Measurements from ENCODE around the gene FGD6. TPM values are rescaled to one million over a fixed set of nuclear protein-coding genes. Genes with fewer than 3 reads are reported as not detected.

The FGD6 gene
- total RNA-seq, 3 donors from 2014 or later, result 5.6 to 28.0 (median 13.1) TPM

- intact Hi-C loops (cut with DNase I; ENCODE audit: low total_unique reads), result no loop called here
- H3K27ac ChIP-seq, result no peak overlapping the region
- no peak for DNase-seq (ENCODE audit: low spot score in 2 of 2)
These were observed 34.3 kb downstream of the FGD6 start for GRCh38 chr12:95182868-95183415.

DNA sequence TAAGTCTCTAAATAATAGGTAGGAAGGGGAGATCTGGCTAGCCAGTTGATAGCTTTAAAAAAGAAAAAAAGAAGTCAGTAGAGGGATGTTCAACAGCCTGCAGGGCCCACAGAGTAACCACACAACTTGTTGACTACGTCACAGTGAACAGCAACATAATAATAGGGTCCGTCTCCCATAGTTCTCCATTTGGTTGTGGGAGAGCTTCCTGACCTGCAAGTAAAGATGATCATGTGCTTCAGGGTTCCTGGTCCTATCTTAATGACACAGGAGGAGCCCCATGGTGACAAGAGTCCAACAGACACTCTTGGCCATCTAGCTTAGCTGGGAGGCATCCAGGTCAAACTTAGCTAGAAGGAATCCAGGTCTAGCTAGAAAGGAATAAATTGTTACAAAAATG lies 36.2 kb downstream of the FGD6 start:
- no peak for TF ChIP-seq CTCF (IDR thresholded peaks at IDR 0.05)
- no peak for TF ChIP-seq POLR2A (IDR thresholded peaks at IDR 0.05)
- TF ChIP-seq POLR2AphosphoS5 (IDR thresholded peaks at IDR 0.05), result no peak
- intact Hi-C loops (cut with DNase I; ENCODE audit: low total_unique reads), result no loop called here

More at GRCh38 chr12:95182868-95183415, 34.3 kb downstream of the FGD6 start:
- Histone ChIP-seq H3K9me3 (no peaks in the 10 kb centered on the region), H3K36me3 (no peaks in the 10 kb centered on the region), H3K4me1 (no peaks in the 10 kb centered on the region), H3K4me3 (no peak overlapping the region), H3K27me3 (no peaks in the 10 kb centered on the region)
- TF ChIP-seq CTCF (IDR thresholded peaks at IDR 0.05) (no peak), POLR2A (IDR thresholded peaks at IDR 0.05) (no peak), POLR2AphosphoS5 (IDR thresholded peaks at IDR 0.05) (no peak)

DNA sequence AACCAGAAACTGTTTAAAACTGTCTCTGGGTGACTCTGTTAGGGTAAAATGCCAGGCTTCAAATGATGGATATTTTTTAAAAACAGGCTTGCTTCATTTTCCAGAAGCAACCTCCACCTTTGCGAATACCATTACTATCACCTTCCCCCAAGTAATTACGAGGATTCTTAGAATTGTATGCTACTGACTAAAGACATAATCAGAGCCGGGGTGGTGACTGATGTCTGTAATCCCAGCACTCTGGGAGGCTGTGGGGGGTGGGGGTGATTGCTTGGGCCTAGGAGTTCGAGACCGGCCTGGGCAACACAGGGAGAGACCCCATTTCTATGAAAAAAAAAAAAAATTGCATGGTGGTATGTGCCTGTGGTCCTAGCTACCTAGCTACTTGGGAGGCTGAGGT lies 38.3 kb downstream of the FGD6 start:
- no peak overlapping the region for H3K4me3 ChIP-seq
- H3K36me3 ChIP-seq, result no peaks in the 10 kb centered on the region
- DNase-seq (ENCODE audit: low spot score in 2 of 2), result no peak
- H3K27me3 ChIP-seq, result no peaks in the 10 kb centered on the region
- intact Hi-C loops (cut with DNase I; ENCODE audit: low total_unique reads), result no loop called here
- no peaks in the 10 kb centered on the region for H3K4me1 ChIP-seq
- H3K27ac ChIP-seq, result no peak overlapping the region
- TF ChIP-seq POLR2A (IDR thresholded peaks at IDR 0.05) (no peak), POLR2AphosphoS5 (IDR thresholded peaks at IDR 0.05) (no peak), CTCF (IDR thresholded peaks at IDR 0.05) (no peak)
- H3K9me3 ChIP-seq, result no peaks in the 10 kb centered on the region

More for the DNA sequence above, 36.2 kb downstream of the FGD6 start:
- no peak overlapping the region for H3K27ac ChIP-seq
- DNase-seq (ENCODE audit: low spot score in 2 of 2), result no peak
- H3K36me3 ChIP-seq, result no peaks in the 10 kb centered on the region
- H3K27me3 ChIP-seq, result no peaks in the 10 kb centered on the region
- H3K4me3 ChIP-seq, result no peak overlapping the region
- no peaks in the 10 kb centered on the region for H3K4me1 ChIP-seq
- H3K9me3 ChIP-seq, result no peaks in the 10 kb centered on the region

DNA sequence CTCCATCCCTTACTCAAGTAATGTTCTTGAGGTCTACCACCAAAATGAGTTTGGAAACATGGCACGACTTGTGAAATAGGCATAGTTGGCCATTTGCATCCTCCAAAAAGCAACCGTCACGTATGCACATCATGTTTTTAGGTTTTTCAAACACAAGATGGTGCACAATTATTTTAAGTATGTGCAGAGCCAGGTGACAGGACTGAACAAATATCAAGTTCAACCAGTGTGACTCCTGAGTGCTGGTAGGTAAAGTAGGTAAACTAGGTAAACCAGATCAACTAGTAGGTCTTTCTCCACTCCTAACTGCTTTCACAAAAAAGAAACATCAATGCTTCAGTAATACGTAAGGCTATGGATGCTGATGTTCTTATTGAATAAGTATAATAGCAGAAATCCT lies 39.1 kb downstream of the FGD6 start:
- intact Hi-C loops (cut with DNase I; ENCODE audit: low total_unique reads), result no loop called here
- Histone ChIP-seq H3K27me3 (no peaks in the 10 kb centered on the region), H3K4me3 (no peak overlapping the region), H3K27ac (no peak overlapping the region), H3K9me3 (no peaks in the 10 kb centered on the region), H3K4me1 (peaks cover 0 to 2% of the 10 kb centered on the region in 2 donors), H3K36me3 (no peaks in the 10 kb centered on the region)
- DNase-seq (ENCODE audit: low spot score in 2 of 2), result no peak
- TF ChIP-seq POLR2A (IDR thresholded peaks at IDR 0.05) (no peak), CTCF (IDR thresholded peaks at IDR 0.05) (no peak), POLR2AphosphoS5 (IDR thresholded peaks at IDR 0.05) (no peak)

GRCh38 chr12:95177201-95177768 lies 40.0 kb downstream of the FGD6 start:
- no peaks in the 10 kb centered on the region for H3K36me3 ChIP-seq
- H3K9me3 ChIP-seq, result no peaks in the 10 kb centered on the region
- intact Hi-C loops (cut with DNase I; ENCODE audit: low total_unique reads), result no loop called here
- no peak for DNase-seq (ENCODE audit: low spot score in 2 of 2)
- peaks cover 0 to 10% of the 10 kb centered on the region in 2 donors for H3K4me1 ChIP-seq
- H3K27ac ChIP-seq, result peak overlapping the region in 1 of 2 donors; percentile 21
- H3K4me3 ChIP-seq, result no peak overlapping the region
- TF ChIP-seq CTCF (IDR thresholded peaks at IDR 0.05), result no peak
- no peak for TF ChIP-seq POLR2A (IDR thresholded peaks at IDR 0.05)
- no peak for TF ChIP-seq POLR2AphosphoS5 (IDR thresholded peaks at IDR 0.05)
- no peaks in the 10 kb centered on the region for H3K27me3 ChIP-seq

Measured in breast epithelium (tissue), 4 donors.